ENCODE results near the gene RTBDN.

RTBDN gene

DNA sequence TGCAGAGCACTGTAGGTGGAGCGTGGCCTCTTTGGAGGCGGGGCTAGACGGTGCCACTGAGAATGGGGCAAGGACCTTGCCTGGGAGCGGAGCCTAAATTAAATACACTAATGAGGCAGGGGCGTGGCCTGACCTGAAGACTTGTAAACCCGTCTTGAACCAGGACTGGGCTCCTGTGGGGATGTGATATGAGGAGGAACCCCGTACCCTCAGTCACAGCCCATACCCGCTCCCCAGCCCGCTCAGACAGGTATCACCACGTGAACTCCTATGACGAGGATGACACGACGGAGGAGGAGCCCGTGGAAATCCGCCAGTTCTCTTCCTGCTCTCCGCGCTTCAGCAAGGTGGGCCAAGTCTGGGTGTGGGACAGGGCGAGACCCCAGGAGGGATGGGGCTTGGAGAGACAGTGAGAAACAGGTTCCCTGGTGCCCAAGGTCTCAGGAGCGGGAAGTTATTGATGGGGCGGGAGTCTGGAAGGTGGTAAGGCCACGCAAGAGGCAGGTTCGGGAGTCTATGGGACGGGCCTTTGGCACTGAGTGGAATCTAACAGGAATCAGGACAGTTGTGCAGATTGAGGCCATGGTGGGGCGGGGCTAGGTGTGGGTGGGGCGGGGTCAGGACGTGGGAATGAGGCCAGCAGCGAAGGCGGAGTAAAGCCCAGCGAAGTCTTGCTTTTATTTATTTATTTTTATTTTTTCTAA, 32.2 kb upstream of the RTBDN start:
- H3K4me3 ChIP-seq (ENCODE audit: control insufficient read depth, low read depth, low read length) = no peak overlapping the region
- TF ChIP-seq, protein P1, sequence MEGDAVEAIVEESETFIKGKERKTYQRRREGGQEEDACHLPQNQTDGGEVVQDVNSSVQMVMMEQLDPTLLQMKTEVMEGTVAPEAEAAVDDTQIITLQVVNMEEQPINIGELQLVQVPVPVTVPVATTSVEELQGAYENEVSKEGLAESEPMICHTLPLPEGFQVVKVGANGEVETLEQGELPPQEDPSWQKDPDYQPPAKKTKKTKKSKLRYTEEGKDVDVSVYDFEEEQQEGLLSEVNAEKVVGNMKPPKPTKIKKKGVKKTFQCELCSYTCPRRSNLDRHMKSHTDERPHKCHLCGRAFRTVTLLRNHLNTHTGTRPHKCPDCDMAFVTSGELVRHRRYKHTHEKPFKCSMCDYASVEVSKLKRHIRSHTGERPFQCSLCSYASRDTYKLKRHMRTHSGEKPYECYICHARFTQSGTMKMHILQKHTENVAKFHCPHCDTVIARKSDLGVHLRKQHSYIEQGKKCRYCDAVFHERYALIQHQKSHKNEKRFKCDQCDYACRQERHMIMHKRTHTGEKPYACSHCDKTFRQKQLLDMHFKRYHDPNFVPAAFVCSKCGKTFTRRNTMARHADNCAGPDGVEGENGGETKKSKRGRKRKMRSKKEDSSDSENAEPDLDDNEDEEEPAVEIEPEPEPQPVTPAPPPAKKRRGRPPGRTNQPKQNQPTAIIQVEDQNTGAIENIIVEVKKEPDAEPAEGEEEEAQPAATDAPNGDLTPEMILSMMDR (IDR thresholded peaks at IDR 0.05; ENCODE audit: control insufficient read depth, insufficient read depth, low read depth, low read length, missing control alignments) = no peak
- no peak for DNase-seq (ENCODE audit: low read depth)

DNA sequence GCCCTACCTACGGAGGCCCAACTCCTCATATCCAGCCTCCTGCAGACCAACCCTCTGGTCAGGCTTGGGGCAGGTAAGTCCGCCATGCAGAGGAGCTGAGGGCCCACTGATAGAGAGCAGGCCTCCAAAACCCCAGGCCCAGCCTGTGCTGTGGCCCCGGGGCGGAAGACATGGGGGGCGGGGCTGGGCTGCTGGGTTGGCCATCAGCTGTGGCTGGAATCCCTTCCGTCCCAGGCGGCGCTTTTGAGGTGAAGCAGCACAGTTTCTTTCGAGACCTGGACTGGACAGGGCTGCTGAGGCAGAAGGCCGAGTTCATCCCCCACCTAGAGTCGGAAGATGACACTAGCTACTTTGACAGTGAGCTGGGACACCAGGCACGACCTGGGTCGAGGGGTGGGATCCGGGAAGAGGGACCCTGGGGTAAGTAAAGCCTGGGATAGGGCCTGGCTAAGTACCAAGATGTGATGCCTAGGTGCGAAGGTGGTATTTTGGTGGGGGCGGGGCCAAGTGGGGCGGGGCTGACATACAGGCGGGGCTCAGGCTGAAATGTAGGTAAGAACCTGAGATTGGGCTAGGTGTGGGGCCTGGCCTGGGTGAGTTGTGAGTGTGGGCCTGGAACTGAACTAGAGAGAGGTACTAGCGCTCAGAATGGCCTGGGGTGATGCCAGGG, 31.5 kb upstream of the RTBDN start:
- H3K4me3 ChIP-seq (ENCODE audit: control insufficient read depth, low read depth, low read length) = no peak overlapping the region
- no peak for DNase-seq (ENCODE audit: low read depth)
- TF ChIP-seq, protein P1 (IDR thresholded peaks at IDR 0.05; ENCODE audit: control insufficient read depth, insufficient read depth, low read depth, low read length, missing control alignments) = no peak

DNA sequence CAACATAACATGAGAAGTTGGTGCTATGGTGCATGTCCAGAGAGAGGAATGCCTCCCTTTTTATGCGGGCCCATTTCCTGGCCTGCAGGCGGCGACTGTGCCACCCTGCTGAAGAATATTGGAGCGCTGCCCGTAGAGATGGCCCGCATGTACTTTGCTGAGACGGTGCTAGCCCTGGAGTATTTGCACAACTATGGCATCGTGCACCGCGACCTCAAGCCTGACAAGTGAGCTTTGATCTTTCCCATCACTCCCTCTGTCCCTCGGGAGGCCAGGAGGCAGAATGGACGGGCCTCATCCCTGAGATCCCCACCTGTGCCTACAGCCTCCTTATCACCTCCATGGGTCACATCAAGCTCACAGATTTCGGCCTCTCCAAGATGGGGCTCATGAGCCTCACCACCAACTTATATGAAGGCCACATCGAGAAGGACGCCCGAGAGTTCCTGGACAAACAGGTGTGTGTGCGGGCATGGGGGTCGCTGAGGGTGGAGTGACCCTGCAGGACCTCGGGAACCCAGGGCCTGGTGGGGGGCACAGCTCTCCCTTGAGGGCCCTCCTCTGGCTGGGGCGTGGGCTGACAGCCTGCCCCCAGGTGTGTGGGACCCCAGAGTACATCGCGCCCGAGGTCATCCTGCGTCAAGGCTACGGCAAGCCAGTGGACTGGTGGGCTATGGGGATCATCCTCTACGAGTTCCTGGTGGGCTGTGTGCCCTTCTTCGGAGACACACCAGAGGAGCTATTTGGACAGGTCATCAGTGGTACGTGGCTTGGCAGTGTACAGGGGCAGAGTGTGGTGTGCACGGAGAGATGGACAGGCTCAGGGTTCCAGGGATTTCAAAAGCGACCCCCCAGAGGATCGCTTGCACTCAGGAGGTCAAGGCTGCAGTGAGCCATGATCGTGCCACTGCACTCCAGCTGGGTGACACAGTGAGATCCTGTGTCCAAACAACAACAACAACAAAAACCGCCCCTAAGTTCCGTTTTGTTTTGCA, 30.6 kb upstream of the RTBDN start:
- TF ChIP-seq, protein P1 (IDR thresholded peaks at IDR 0.05; ENCODE audit: control insufficient read depth, insufficient read depth, low read depth, low read length, missing control alignments) = no peak
- no peak for DNase-seq (ENCODE audit: low read depth)
- no peak overlapping the region for H3K4me3 ChIP-seq (ENCODE audit: control insufficient read depth, low read depth, low read length)

DNA sequence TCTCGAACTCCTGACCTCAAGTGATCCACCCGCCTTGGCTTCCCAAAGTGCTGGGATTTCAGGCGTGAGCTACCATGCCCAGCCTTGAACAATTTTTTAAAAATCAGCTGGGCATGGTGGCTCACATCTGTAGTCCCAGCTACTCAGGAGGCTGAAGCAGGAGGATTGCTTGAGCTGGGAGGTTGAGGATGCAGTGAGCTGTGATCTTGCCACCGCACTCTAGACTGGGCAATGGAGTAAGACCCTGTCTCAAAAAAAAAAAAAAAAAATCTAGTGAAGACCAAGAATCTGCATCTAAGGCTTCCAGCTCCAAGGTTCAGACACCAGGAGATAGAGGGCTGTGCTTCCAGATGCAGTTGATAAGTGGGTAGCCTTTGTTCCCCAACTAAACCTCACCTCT, 29.8 kb upstream of the RTBDN start:
- TF ChIP-seq, protein P1 (IDR thresholded peaks at IDR 0.05; ENCODE audit: control insufficient read depth, insufficient read depth, low read depth, low read length, missing control alignments) = no peak
- no peak for DNase-seq (ENCODE audit: low read depth)
- H3K4me3 ChIP-seq (ENCODE audit: control insufficient read depth, low read depth, low read length) = no peak overlapping the region

DNA sequence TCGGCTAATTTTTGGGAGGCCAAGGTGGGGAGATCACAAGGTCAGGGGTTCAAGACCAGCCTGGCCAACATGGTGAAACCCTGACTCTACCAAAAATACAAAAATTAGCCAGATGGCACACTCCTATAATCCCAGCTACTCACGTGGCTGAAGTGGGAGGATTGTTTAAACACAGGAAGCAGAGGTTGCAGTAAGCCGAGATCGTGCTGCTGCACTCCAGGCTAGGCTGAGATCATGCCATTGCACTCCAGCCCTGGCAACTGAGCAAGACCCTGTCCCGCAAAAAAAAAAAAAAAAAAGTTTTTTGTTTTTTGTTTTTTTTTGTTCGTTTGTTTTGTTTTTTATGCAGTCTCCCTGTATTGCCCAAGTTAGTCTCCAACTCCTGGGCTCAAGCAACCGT, 25.2 kb upstream of the RTBDN start:
- TF ChIP-seq, protein P1 (IDR thresholded peaks at IDR 0.05; ENCODE audit: control insufficient read depth, insufficient read depth, low read depth, low read length, missing control alignments) = no peak
- no peak overlapping the region for H3K4me3 ChIP-seq (ENCODE audit: control insufficient read depth, low read depth, low read length)
- no peak for DNase-seq (ENCODE audit: low read depth)
